ENCODE data around the gene STARD10. TPM values are rescaled to one million over a fixed set of nuclear protein-coding genes. Genes with fewer than 3 reads are reported as not detected.

Gene STARD10
- total RNA-seq, 2 experiments from 2014 or later: 10.5 to 12.9 TPM

DNA sequence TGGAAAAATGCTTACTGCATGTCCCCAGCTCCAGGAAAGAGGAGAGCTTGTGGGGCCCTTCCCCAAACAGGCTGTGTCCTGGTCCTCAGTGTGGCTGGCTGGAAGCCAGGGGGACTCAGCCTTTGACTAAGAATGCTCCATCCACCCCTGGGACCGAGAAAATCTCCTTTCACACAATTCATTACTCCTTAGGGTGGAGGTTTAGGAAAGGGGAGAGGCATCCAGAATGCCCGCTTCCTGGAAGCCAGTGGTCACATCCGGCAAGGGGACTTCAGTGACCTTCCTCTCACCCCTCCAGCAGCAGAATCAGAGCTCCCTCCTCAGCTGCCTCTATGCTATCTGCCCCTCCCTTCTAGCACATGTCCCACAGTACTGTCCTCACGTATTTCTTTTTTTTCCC, 42.3 kb upstream of the STARD10 start:
- Mint-ChIP-seq H3K27me3 (no peaks in the 10 kb centered on the region), H3K4me3 (no peak overlapping the region), H3K27ac (peak overlapping the region; percentile 70), H3K36me3 (ENCODE audit: low read depth) (peaks cover 49% of the 10 kb centered on the region), H3K4me1 (ENCODE audit: low read depth) (peaks cover 15% of the 10 kb centered on the region), H3K9me3 (no peaks in the 10 kb centered on the region)
- intact Hi-C loops (cut with DNase I, micrococcal nuclease): no loop called here
- Histone ChIP-seq H3K4me3 (ENCODE audit: low read length) (no peak overlapping the region), H3K27me3 (ENCODE audit: control insufficient read depth in 1 of 2, insufficient read depth in 2 of 2, low read length in 2 of 2) (no peaks in the 10 kb centered on the region), H3K9me3 (ENCODE audit: control insufficient read depth in 1 of 2, insufficient read depth in 1 of 2, low read length in 2 of 2) (no peaks in the 10 kb centered on the region), H3K4me1 (ENCODE audit: insufficient read depth, low read length) (no peaks in the 10 kb centered on the region), H3K36me3 (ENCODE audit: insufficient read depth, low read length) (peaks cover 34% of the 10 kb centered on the region), H3K27ac (ENCODE audit: low read depth in 1 of 2, low read length in 2 of 2) (peak overlapping the region in 1 of 2 donors; percentile 29)
- TF ChIP-seq, protein P1, sequence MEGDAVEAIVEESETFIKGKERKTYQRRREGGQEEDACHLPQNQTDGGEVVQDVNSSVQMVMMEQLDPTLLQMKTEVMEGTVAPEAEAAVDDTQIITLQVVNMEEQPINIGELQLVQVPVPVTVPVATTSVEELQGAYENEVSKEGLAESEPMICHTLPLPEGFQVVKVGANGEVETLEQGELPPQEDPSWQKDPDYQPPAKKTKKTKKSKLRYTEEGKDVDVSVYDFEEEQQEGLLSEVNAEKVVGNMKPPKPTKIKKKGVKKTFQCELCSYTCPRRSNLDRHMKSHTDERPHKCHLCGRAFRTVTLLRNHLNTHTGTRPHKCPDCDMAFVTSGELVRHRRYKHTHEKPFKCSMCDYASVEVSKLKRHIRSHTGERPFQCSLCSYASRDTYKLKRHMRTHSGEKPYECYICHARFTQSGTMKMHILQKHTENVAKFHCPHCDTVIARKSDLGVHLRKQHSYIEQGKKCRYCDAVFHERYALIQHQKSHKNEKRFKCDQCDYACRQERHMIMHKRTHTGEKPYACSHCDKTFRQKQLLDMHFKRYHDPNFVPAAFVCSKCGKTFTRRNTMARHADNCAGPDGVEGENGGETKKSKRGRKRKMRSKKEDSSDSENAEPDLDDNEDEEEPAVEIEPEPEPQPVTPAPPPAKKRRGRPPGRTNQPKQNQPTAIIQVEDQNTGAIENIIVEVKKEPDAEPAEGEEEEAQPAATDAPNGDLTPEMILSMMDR (IDR thresholded peaks at IDR 0.05): no peak
- no peak for DNase-seq
- CTCF ChIA-PET: no interaction called here
- ATAC-seq (ENCODE audit: poor library complexity): no peak
- POLR2A ChIA-PET: interaction anchor here (1.4 kb wide), 1 partner anchor 307 kb away, joined by 3 read pairs; no protein-coding TSS in a partner anchor

DNA sequence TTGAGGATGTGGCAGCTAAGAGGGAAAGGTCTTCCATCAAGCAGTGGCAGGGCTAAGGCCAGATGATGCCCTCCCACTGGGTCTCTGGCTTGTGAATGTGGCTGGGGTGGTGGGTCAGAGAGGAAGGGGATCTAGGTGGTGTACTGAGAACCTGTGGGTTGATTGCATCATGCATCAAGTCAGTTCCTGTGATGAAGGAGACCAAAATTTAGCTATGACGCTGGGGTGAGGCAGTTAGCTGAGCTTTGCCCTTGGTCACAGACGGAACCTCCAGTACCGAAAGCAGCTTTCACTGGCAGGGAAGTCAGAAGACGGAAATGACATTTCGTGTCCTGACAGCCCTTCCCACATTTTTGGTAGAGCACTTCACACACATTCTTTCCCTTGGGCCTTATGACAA, 41.1 kb upstream of the STARD10 start:
- H3K9me3 Mint-ChIP-seq: no peaks in the 10 kb centered on the region

DNA sequence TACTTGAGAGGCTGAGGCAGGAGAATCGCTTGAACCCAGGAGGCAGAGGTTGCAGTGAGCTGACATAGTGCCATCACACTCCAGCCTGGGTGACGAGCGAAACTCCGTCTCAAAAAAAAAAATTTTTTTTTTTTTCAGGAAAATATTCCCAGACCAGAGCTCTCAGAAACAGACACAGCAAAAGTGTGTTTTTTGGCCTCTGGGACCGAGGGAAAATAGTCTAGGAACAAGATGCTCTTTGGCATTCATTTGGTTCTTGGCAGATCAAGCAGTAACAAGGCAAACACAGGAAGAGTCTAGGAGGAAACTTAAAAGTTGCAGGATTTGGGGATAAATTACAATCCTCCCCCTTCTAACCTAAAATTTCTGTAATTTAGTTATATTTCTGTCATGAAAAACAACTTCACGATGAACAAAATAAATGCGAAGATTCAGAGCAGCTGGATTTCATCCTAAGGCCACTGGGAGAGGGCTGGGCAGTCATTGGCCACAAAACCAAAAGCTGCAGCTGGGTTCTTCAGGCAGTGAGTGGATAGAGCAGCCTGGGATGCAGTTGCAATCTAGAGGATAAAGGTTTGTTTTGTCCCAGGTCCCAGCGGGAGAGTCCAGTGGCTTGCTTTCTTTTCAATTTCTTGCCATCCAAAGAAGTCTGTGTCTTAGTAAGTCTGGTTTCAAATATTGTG, 40.1 kb upstream of the STARD10 start:
- H3K36me3 ChIP-seq (ENCODE audit: insufficient read depth, low read length): peaks cover 28% of the 10 kb centered on the region
- no peaks in the 10 kb centered on the region for H3K4me1 ChIP-seq (ENCODE audit: insufficient read depth, low read length)
- H3K27me3 ChIP-seq (ENCODE audit: control insufficient read depth in 1 of 2, insufficient read depth in 2 of 2, low read length in 2 of 2): no peaks in the 10 kb centered on the region
- Mint-ChIP-seq H3K4me1 (ENCODE audit: low read depth) (peaks cover 12% of the 10 kb centered on the region), H3K27me3 (no peaks in the 10 kb centered on the region), H3K9me3 (no peaks in the 10 kb centered on the region), H3K27ac (peak overlapping the region; percentile 53), H3K36me3 (ENCODE audit: low read depth) (peaks cover 45% of the 10 kb centered on the region), H3K4me3 (no peak overlapping the region)
- CTCF ChIA-PET: no interaction called here
- intact Hi-C loops (cut with DNase I, micrococcal nuclease): loop anchor here (5.0 kb wide), 1 partner anchor 408 kb away; no protein-coding TSS in a partner anchor
- H3K4me3 ChIP-seq (ENCODE audit: low read length): no peak overlapping the region
- no peak overlapping the region for H3K27ac ChIP-seq (ENCODE audit: low read depth in 1 of 2, low read length in 2 of 2)
- ATAC-seq (ENCODE audit: poor library complexity) (no peak), DNase-seq (no peak)
- TF ChIP-seq, protein P1 (IDR thresholded peaks at IDR 0.05): no peak
- no peaks in the 10 kb centered on the region for H3K9me3 ChIP-seq (ENCODE audit: control insufficient read depth in 1 of 2, insufficient read depth in 1 of 2, low read length in 2 of 2)
- POLR2A ChIA-PET: interaction anchor here (0.8 to 1.1 kb wide), 2 partner anchors 112 to 411 kb away, joined by 3 read pairs; no protein-coding TSS in a partner anchor

More for the DNA sequence above, 41.1 kb upstream of the STARD10 start:
- H3K36me3 Mint-ChIP-seq (ENCODE audit: low read depth): peaks cover 48% of the 10 kb centered on the region
- ChIA-PET POLR2A (interaction anchor here (0.7 kb wide), 1 partner anchor 19 kb away, joined by 3 read pairs; no protein-coding TSS in a partner anchor), CTCF (no interaction called here)
- peak in 2 of 14 experiments; percentile 38 to 51 for DNase-seq
- no peak for ATAC-seq (ENCODE audit: poor library complexity)
- no peak overlapping the region for H3K27ac ChIP-seq (ENCODE audit: low read depth in 1 of 2, low read length in 2 of 2)
- no peak overlapping the region for H3K4me3 Mint-ChIP-seq
- no peaks in the 10 kb centered on the region for H3K27me3 ChIP-seq (ENCODE audit: control insufficient read depth in 1 of 2, insufficient read depth in 2 of 2, low read length in 2 of 2)
- intact Hi-C loops (cut with DNase I, micrococcal nuclease): loop anchor here (5.0 kb wide), 1 partner anchor 407 kb away; no protein-coding TSS in a partner anchor
- peak overlapping the region; percentile 53 for H3K27ac Mint-ChIP-seq
- H3K36me3 ChIP-seq (ENCODE audit: insufficient read depth, low read length): peaks cover 29% of the 10 kb centered on the region
- peaks cover 15% of the 10 kb centered on the region for H3K4me1 Mint-ChIP-seq (ENCODE audit: low read depth)
- no peak overlapping the region for H3K4me3 ChIP-seq (ENCODE audit: low read length)
- no peaks in the 10 kb centered on the region for H3K27me3 Mint-ChIP-seq
- no peaks in the 10 kb centered on the region for H3K9me3 ChIP-seq (ENCODE audit: control insufficient read depth in 1 of 2, insufficient read depth in 1 of 2, low read length in 2 of 2)
- no peaks in the 10 kb centered on the region for H3K4me1 ChIP-seq (ENCODE audit: insufficient read depth, low read length)
- TF ChIP-seq, protein P1 (IDR thresholded peaks at IDR 0.05): no peak

Measured in CD4-positive, alpha-beta T cell (primary cell).